DND-41 (cell line): Measurements from ENCODE around the gene AFAP1.

Experiments used
- ATAC-seq: fragments of 200-7000 bp; cut with Tn5 transposase; 3 replicates; pipeline ENCODE4 v1.9.1; 2021; ENCODE audit warnings: low read depth; ENCODE audit not compliant: insufficient read depth
- DNase-seq: peaks from one replicate; pipeline ENCODE4 v3.0.0-alpha.2; 2020
- H2AFZ ChIP-seq: 2 replicates; pipeline ENCODE4 v1.6.0; 2012; ENCODE audit warnings: low read depth, low read length
- H3K27ac ChIP-seq: 2 replicates; pipeline ENCODE4 v1.5.1; 2012; ENCODE audit warnings: low read length, inconsistent platforms
- H3K27me3 ChIP-seq: fragments of 200-600 bp; sonication (generic); 2 replicates; pipeline ENCODE4 v1.6.0; 2012; ENCODE audit warnings: low read length, mild to moderate bottlenecking, inconsistent platforms; ENCODE audit not compliant: insufficient read depth, poor library complexity
- H3K36me3 ChIP-seq: 2 replicates; pipeline ENCODE4 v1.5.1; 2012; ENCODE audit warnings: low read length, inconsistent platforms; ENCODE audit not compliant: insufficient read depth
- H3K4me1 ChIP-seq: 2 replicates; pipeline ENCODE4 v1.5.1; 2012; ENCODE audit warnings: mild to moderate bottlenecking, low read length; ENCODE audit not compliant: insufficient read depth
- H3K4me2 ChIP-seq: 2 replicates; pipeline ENCODE4 v1.6.0; 2012; ENCODE audit warnings: mild to moderate bottlenecking, moderate library complexity, low read length, inconsistent platforms; ENCODE audit not compliant: insufficient read depth
- H3K4me3 ChIP-seq, 2 experiments: fragments of 200-600 bp in 1 of 2; shearing (Covaris generic) in 1 of 2; 2 replicates each; pipeline ENCODE4 v1.5.1; 2012 to 2016; ENCODE audit warnings: inconsistent platforms in 2 of 2, low read length in 2 of 2, mild to moderate bottlenecking in 2 of 2, low read depth in 1 of 2, moderate library complexity in 1 of 2
- H3K79me2 ChIP-seq: 2 replicates; pipeline ENCODE4 v1.6.0; 2012; ENCODE audit warnings: low read length, inconsistent platforms; ENCODE audit not compliant: insufficient read depth
- H3K9ac ChIP-seq: 2 replicates; pipeline ENCODE4 v1.6.0; 2012; ENCODE audit warnings: low read depth, mild to moderate bottlenecking, inconsistent platforms, low read length, moderate library complexity
- H3K9me3 ChIP-seq: 2 replicates; pipeline ENCODE4 v1.5.1; 2012; ENCODE audit warnings: low read length, moderate library complexity, mild to moderate bottlenecking, inconsistent platforms; ENCODE audit not compliant: insufficient read depth, severe bottlenecking
- H4K20me1 ChIP-seq: 2 replicates; pipeline ENCODE4 v1.6.0; 2012; ENCODE audit warnings: low read length; ENCODE audit not compliant: insufficient read depth
- EZH2 ChIP-seq: IDR thresholded peaks from 3 replicates; pipeline ENCODE4 v1.6.1; 2012; ENCODE audit warnings: borderline replicate concordance, low read depth, mild to moderate bottlenecking, moderate library complexity, low read length, inconsistent platforms; ENCODE audit not compliant: severe bottlenecking
- TF ChIP-seq, protein P1 (sequence below): IDR thresholded peaks from 2 replicates; pipeline ENCODE4 v1.5.1; 2012; ENCODE audit warnings: borderline replicate concordance, low read length, moderate library complexity, mild to moderate bottlenecking; ENCODE audit not compliant: poor library complexity, severe bottlenecking; ENCODE audit errors: extremely low read depth

The AFAP1 gene

DNA sequence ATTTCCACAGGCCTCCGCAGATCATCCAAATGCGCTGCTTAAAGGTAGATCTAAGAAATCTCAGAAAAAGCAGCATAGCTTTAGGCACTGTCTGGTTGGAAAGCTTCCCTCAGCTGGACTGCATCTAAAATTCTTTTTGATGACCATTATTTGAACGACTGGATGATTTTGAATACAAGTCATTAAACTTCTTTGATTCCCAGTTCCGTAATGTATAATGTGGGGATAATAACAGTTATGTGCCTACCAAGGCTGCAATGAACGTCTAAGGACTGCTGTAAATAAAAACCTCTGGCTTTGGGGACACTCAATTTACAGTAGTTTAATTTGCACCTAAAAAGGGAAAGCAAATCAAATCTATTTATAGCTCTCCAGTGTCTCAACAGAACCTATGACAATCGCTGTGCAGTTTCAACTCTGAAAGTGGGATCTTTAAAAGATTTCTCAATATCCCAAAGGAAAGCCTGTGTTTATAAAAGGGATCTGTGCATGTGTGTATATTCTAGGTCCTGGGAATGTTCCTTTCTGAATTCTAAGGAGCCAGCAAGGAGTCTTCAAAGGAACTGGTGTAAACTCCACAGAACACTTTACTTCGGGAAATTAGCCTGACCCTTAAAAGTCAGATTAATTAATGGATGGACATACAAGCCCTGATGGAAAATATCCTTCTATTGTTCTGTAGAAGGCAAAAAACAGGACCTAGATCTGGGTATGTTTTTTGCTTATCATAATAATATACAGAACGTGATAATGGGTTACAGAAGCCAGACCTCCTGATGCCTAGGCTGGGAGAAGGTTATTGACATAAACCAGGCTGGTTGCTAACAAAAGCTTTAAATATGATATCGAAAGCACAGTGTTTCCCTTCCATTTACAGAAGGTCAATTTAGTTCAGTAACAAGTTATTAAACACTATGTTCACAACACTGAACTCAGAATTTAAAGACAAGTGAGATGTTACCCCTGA is 53.4 kb downstream of the AFAP1 start:
- H3K9ac ChIP-seq = no peak overlapping the region
- no peaks in the 10 kb centered on the region for H3K9me3 ChIP-seq
- H3K27ac ChIP-seq = no peak overlapping the region
- H2AFZ ChIP-seq = no peak overlapping the region
- peaks cover 8% of the 10 kb centered on the region for H3K27me3 ChIP-seq
- DNase-seq = no peak
- H4K20me1 ChIP-seq = no peaks in the 10 kb centered on the region
- no peaks in the 10 kb centered on the region for H3K36me3 ChIP-seq
- H3K4me1 ChIP-seq = no peaks in the 10 kb centered on the region
- H3K4me3 ChIP-seq = no peak overlapping the region
- no peak overlapping the region for H3K4me2 ChIP-seq
- TF ChIP-seq EZH2 = no peak
- TF ChIP-seq, protein P1, sequence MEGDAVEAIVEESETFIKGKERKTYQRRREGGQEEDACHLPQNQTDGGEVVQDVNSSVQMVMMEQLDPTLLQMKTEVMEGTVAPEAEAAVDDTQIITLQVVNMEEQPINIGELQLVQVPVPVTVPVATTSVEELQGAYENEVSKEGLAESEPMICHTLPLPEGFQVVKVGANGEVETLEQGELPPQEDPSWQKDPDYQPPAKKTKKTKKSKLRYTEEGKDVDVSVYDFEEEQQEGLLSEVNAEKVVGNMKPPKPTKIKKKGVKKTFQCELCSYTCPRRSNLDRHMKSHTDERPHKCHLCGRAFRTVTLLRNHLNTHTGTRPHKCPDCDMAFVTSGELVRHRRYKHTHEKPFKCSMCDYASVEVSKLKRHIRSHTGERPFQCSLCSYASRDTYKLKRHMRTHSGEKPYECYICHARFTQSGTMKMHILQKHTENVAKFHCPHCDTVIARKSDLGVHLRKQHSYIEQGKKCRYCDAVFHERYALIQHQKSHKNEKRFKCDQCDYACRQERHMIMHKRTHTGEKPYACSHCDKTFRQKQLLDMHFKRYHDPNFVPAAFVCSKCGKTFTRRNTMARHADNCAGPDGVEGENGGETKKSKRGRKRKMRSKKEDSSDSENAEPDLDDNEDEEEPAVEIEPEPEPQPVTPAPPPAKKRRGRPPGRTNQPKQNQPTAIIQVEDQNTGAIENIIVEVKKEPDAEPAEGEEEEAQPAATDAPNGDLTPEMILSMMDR = no peak
- H3K79me2 ChIP-seq = no peaks in the 10 kb centered on the region
- ATAC-seq = no peak

DNA sequence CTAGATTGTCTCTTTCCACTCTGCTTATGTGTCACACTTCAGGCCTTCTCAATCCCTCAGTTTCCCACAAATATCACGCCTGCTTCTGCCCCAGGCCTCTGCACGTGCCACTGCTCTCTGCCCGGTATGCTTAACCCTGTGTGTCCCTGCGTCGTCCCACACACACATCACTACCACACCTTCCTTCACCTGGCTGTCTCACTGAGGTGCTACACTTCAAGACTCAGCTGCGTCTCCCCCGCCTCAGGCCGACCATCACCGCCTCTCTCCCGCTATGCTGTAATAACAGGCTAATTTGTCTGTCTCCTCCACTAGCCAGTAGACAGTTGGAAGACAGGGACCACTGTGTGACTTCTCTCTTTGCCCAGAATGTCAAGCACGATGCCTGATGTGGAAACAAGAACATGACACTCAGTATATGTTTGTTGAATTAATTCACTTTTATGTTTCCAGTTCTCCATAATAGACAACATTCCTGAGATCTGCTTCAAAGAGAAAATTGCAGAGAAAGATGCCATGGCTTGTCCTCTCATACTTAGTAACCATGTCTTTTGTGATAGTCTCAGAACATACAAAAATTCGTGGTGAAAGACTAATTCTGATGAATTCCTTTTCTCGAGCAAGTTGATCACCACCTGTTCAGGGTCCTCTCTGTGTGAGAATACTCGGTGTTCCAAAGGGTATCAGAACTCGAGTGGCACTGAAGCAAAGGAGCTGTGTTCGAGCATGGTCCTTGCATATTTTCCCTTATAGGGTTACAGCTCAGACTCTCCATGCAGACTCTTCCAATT is 54.2 kb downstream of the AFAP1 start:
- DNase-seq (no peak), ATAC-seq (no peak)
- no peak overlapping the region for H3K4me2 ChIP-seq
- no peak overlapping the region for H3K4me3 ChIP-seq
- no peaks in the 10 kb centered on the region for H4K20me1 ChIP-seq
- peaks cover 8% of the 10 kb centered on the region for H3K27me3 ChIP-seq
- H3K27ac ChIP-seq = no peak overlapping the region
- no peaks in the 10 kb centered on the region for H3K4me1 ChIP-seq
- no peak for TF ChIP-seq EZH2
- TF ChIP-seq, protein P1 = no peak
- no peaks in the 10 kb centered on the region for H3K9me3 ChIP-seq
- no peak overlapping the region for H2AFZ ChIP-seq
- no peaks in the 10 kb centered on the region for H3K36me3 ChIP-seq
- no peak overlapping the region for H3K9ac ChIP-seq
- H3K79me2 ChIP-seq = no peaks in the 10 kb centered on the region

DNA sequence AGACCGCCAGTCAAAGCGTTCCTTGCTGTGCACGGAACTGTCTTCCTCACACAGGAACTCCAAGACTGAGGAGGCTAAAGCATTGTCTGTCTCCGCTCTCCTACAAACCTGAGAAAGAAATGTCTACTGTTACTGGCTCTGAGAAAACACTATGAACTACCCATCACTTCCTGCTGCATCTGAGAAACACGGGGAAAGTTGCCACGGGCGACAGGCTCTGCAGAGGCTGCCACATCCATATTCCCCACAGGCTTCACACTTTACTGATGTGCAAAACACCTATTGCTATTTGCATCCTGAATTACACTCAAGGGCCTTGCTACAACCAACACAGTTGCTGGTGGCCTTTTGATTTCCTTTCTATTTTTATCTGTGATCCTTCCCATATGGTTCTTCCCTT is 59.0 kb downstream of the AFAP1 start:
- DNase-seq = no peak
- Histone ChIP-seq H3K9ac (no peak overlapping the region), H2AFZ (no peak overlapping the region), H3K79me2 (no peaks in the 10 kb centered on the region), H3K36me3 (no peaks in the 10 kb centered on the region), H3K27me3 (peaks cover 11% of the 10 kb centered on the region), H3K4me3 (no peak overlapping the region), H3K4me1 (no peaks in the 10 kb centered on the region), H3K27ac (no peak overlapping the region), H3K4me2 (no peak overlapping the region), H4K20me1 (no peaks in the 10 kb centered on the region), H3K9me3 (no peaks in the 10 kb centered on the region)
- TF ChIP-seq, protein P1 = no peak
- TF ChIP-seq EZH2 = no peak
- ATAC-seq = no peak
